ENCODE data around the gene PAMR1. TPM values are rescaled to one million over a fixed set of nuclear protein-coding genes. Genes with fewer than 3 reads are reported as not detected.

PAMR1 gene
- total and polyA plus RNA-seq, 2 of the 8 experiments (the other 6 are each of a cell fraction or from before 2014, with no cell fraction given): 3.0 to 6.9 TPM

DNA sequence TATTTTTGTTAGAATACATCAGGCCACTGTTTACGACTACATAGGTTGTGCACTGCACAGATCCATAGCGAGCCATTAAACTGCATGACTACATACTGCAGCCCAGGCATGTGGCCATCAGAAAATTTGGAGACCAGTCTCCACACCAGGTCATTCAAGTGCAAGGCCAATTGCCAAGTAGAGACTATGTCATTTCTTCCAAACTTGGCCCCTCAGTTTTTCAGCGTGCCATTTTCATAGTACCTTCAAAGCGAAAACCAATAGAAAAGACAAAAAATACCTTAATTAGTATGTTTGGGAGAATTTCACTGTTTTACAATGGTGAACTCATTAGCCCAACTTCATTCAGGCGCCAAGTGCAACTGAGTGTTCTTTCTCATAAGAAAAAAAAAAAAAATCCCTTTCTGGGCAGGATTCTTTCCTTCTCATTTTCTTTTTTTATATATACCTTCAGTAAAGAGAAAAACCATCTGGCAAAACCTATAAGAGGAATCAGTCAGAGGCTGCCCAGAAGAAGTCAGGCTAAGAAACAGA lies 30.4 kb downstream of the PAMR1 start:
- Histone ChIP-seq H3K27me3 (replicated peaks in 1 of 4; ENCODE audit: control insufficient read depth in 3 of 4, extremely low read depth in 1 of 4, insufficient read depth in 3 of 4, low read length in 3 of 4) (no peaks in the 10 kb centered on the region), H3K23me2 (ENCODE audit: low read depth, low read length) (no peaks in the 10 kb centered on the region), H4K8ac (ENCODE audit: extremely low read depth, insufficient read depth, low read length) (no peak overlapping the region), H3K79me1 (ENCODE audit: low read depth, low read length) (no peaks in the 10 kb centered on the region), H4K20me1 (replicated peaks in 1 of 2; ENCODE audit: control insufficient read depth in 1 of 2, insufficient read depth in 2 of 2, low read length in 2 of 2) (no peaks in the 10 kb centered on the region), H3K4me2 (ENCODE audit: insufficient read depth in 1 of 2, low read depth in 2 of 2, low read length in 2 of 2) (no peak overlapping the region), H3K4me3 (ENCODE audit: extremely low read depth in 1 of 4, insufficient read depth in 2 of 4, low read depth in 3 of 4, low read length in 4 of 4) (no peak overlapping the region), H2BK15ac (ENCODE audit: low read length) (no peak overlapping the region), H3K23ac (ENCODE audit: insufficient read length) (no peak overlapping the region), H3K79me2 (ENCODE audit: control insufficient read depth in 1 of 2, insufficient read depth in 2 of 2, low read length in 2 of 2) (no peaks in the 10 kb centered on the region), H3K4ac (replicated peaks; ENCODE audit: insufficient read length, low read depth, low read length) (no peak overlapping the region), H2BK12ac (ENCODE audit: low read depth, low read length) (no peak overlapping the region), H4K91ac (replicated peaks; ENCODE audit: insufficient read length, low read length) (no peak overlapping the region), H2BK120ac (replicated peaks; ENCODE audit: low read depth, low read length) (no peak overlapping the region), H2AK5ac (ENCODE audit: low read depth, low read length) (no peak overlapping the region), H3K36me3 (ENCODE audit: control insufficient read depth in 2 of 4, insufficient read depth in 4 of 4, low read length in 3 of 4) (peaks cover 0 to 3% (median 0%) of the 10 kb centered on the region in 4 experiments; a peak in 1 of 8 replicates), H2BK20ac (ENCODE audit: low read length) (no peak overlapping the region), H3K9ac (replicated peaks in 1 of 4; ENCODE audit: extremely low read depth in 1 of 4, low read depth in 3 of 4, low read length in 3 of 4) (no peak overlapping the region), H4K5ac (ENCODE audit: insufficient read length, low read depth, low read length) (no peak overlapping the region), H3K4me1 (replicated peaks in 1 of 4; ENCODE audit: control insufficient read depth in 3 of 4, insufficient read depth in 4 of 4, low read length in 3 of 4) (0 out of 7 replicates have a peak, but pooled peaks cover 0 to 2% (median 0%) of the 10 kb centered on the region in 4 experiments), H3K14ac (ENCODE audit: insufficient read length) (no peak overlapping the region), H3K18ac (ENCODE audit: extremely low read depth, low read length) (no peak overlapping the region), H3K9me3 (ENCODE audit: insufficient read depth in 2 of 2, low read depth in 1 of 2, low read length in 1 of 2) (no peaks in the 10 kb centered on the region), H2AFZ (ENCODE audit: low read length) (no peak overlapping the region), H3K56ac (replicated peaks; ENCODE audit: insufficient read length, low read depth, low read length) (no peak overlapping the region), H3K27ac (ENCODE audit: low read depth, low read length) (no peak overlapping the region), H2BK5ac (ENCODE audit: low read depth, low read length) (no peak overlapping the region)
- ChIA-PET POLR2A (ENCODE audit: partially characterized antibody) (interaction anchor here (0.7 kb wide), 1 partner anchor 381 kb away, joined by 3 read pairs; no protein-coding TSS in a partner anchor), CTCF (ENCODE audit: partially characterized antibody) (interaction anchor here (0.7 kb wide), 1 partner anchor 12 kb away, joined by 3 read pairs; no protein-coding TSS in a partner anchor)
- DNase-seq (ENCODE audit: low read depth in 1 of 2, low spot score in 2 of 2) (no peak), FAIRE-seq (no peak)
- TF ChIP-seq NRF1 (IDR thresholded peaks at IDR 0.05; ENCODE audit: low read depth, low read length): no peak
- TF ChIP-seq BACH1 (IDR thresholded peaks at IDR 0.05; ENCODE audit: low read length): no peak
- WGBS, 2 experiments (ENCODE audit: extremely low coverage in 1 of 2, insufficient coverage in 1 of 2, insufficient read length in 1 of 2, insufficient replicate concordance in 2 of 2, low coverage in 1 of 2, low lambda C conversion rate in 2 of 2, missing lambda C conversion rate in 1 of 2): 90% methylated on average over 5 of the region's 5 CpGs; no CpG with 5 or more reads in 1 of the 2 experiments

Measured in H1 (cell line).